Hepatic stellate cell (primary cell): ENCODE measurements around the gene ZFYVE21.
A peak's percentile ranks its signal among the peaks of the same experiment; 100 is the strongest.

ENCODE experiments used
- DNase-seq: peaks from one replicate; pipeline ENCODE4 v3.0.0; 2011; ENCODE audit warnings: low spot score

ZFYVE21 gene

GRCh38 chr14:103692159-103692558, 23.5 kb upstream of the ZFYVE21 start:
- DNase-seq, result no peak

GRCh38 chr14:103692871-103693270, 22.7 kb upstream of the ZFYVE21 start:
- DNase-seq, result no peak

- DNase-seq, result no peak
Observed at GRCh38 chr14:103693515-103693914, 22.1 kb upstream of the ZFYVE21 start.

- no peak for DNase-seq
Observed at GRCh38 chr14:103694572-103695026, 21.0 kb upstream of the ZFYVE21 start.

GRCh38 chr14:103695296-103696069, 20.1 kb upstream of the ZFYVE21 start:
- DNase-seq, result no peak

GRCh38 chr14:103696070-103696402, 19.6 kb upstream of the ZFYVE21 start:
- no peak for DNase-seq

GRCh38 chr14:103696466-103697071, 19.0 kb upstream of the ZFYVE21 start:
- peak; percentile 65 for DNase-seq

- no peak for DNase-seq
Observed at GRCh38 chr14:103697206-103697602, 18.4 kb upstream of the ZFYVE21 start.

GRCh38 chr14:103697603-103698379, 17.8 kb upstream of the ZFYVE21 start:
- no peak for DNase-seq

GRCh38 chr14:103698380-103699260, 17.0 kb upstream of the ZFYVE21 start:
- DNase-seq, result no peak

- DNase-seq, result no peak
Observed at GRCh38 chr14:103699261-103699661, 16.3 kb upstream of the ZFYVE21 start.

GRCh38 chr14:103699901-103700752, 15.5 kb upstream of the ZFYVE21 start:
- DNase-seq, result no peak

- DNase-seq, result no peak
Observed at GRCh38 chr14:103700753-103701490, 14.7 kb upstream of the ZFYVE21 start.

- no peak for DNase-seq
Observed at GRCh38 chr14:103702095-103702494, 13.5 kb upstream of the ZFYVE21 start.

- DNase-seq, result no peak
Observed at GRCh38 chr14:103702497-103703432, 12.8 kb upstream of the ZFYVE21 start.

GRCh38 chr14:103703433-103704385, 11.9 kb upstream of the ZFYVE21 start:
- DNase-seq, result no peak

GRCh38 chr14:103704708-103705107, 10.9 kb upstream of the ZFYVE21 start:
- DNase-seq, result no peak

- no peak for DNase-seq
Observed at GRCh38 chr14:103705118-103705503, 10.5 kb upstream of the ZFYVE21 start.
